Esophagus squamous epithelium (tissue), 4 donors: Measurements from ENCODE around the gene ZNF106.

Experiments
- CTCF ChIP-seq, 6 experiments: fragments of 450-650 bp in 4 of 6; fragments of 200-600 bp in 2 of 6; sonication (generic) in 2 of 6; IDR thresholded peaks; one replicate each; pipeline ENCODE4 v1.5.1; 2016 to 2019; ENCODE audit warnings: antibody characterized with exemption in 6 of 6, mild to moderate bottlenecking in 4 of 6, moderate library complexity in 4 of 6
- POLR2A ChIP-seq, 4 donors: fragments of 450-650 bp; IDR thresholded peaks; one replicate each; pipeline ENCODE4 v1.6.1; 2017; ENCODE audit warnings: antibody characterized with exemption in 4 of 4, mild to moderate bottlenecking in 4 of 4, moderate library complexity in 3 of 4

GRCh38 chr15:42450425-42450790 lies 40.5 kb downstream of the ZNF106 start:
- TF ChIP-seq POLR2A (IDR thresholded peaks at IDR 0.05) (no peak), CTCF (IDR thresholded peaks at IDR 0.05) (no peak)
